GM12878 (cell line): ENCODE measurements around the gene ARHGAP20. TPM values are rescaled to one million over a fixed set of nuclear protein-coding genes. Genes with fewer than 3 reads are reported as not detected.
"Not testable (repeated sequence)": the region's sequence is repeated elsewhere in the genome, so short reads cannot be mapped to it uniquely, and the experiment has no call there.

Source experiments
- ATAC-seq: fragments of 200-7000 bp; cut with Tn5 transposase; 3 replicates; pipeline ENCODE4 v1.9.1; 2020; ENCODE audit warnings: mild to moderate bottlenecking, moderate library complexity
- BruUV-seq: library from RNA; stranded (reverse); fragments of 400-500 nt; replicated peaks from 2 replicates; lab custom pipeline; 2021; lab: Mats Ljungman, UMichigan
- CTCF ChIA-PET: fragments of 300-600 bp; sonication (Branson Sonifier 250); formaldehyde crosslinking; extraction: SDS; loops from one replicate; lab custom pipeline; 2021; ENCODE audit warnings: inconsistent platforms; lab: Yijun Ruan, JAX
- POLR2A ChIA-PET: fragments of 350-600 bp; formaldehyde crosslinking; extraction: SDS; loops from one replicate; lab custom pipeline; 2021; ENCODE audit warnings: inconsistent platforms; lab: Charles Lee
- RAD21 ChIA-PET: fragments of 300-600 bp; sonication (Branson Sonifier 250); formaldehyde crosslinking; loops from one replicate; lab custom pipeline; 2023; ENCODE audit warnings: antibody characterized with exemption; ENCODE audit not compliant: unreplicated experiment; lab: Charles Lee
- SMC1A ChIA-PET: fragments of 300-600 bp; sonication (Branson Sonifier 250); formaldehyde crosslinking; loops from one replicate; lab custom pipeline; 2023; ENCODE audit not compliant: unreplicated experiment, uncharacterized antibody; lab: Charles Lee
- DNase-seq: peaks from one replicate; pipeline ENCODE4 v3.0.0-alpha.2; 2011; ENCODE audit warnings: low read depth, low spot score
- FAIRE-seq: peaks from 3 replicates; lab custom pipeline; 2011; peaks lifted over from hg19 to GRCh38; lab: Jason Lieb, UNC
- H2AFZ ChIP-seq: 2 replicates; pipeline ENCODE4 v1.6.0; 2011; ENCODE audit warnings: low read depth, low read length, control low read depth; ENCODE audit not compliant: control insufficient read depth
- H3K27ac ChIP-seq: 2 replicates; pipeline ENCODE4 v1.5.1; 2011; ENCODE audit warnings: control low read depth; ENCODE audit not compliant: control insufficient read depth, insufficient read depth
- H3K27me3 ChIP-seq, 2 experiments: replicated peaks in 1 of 2; 2 replicates each; pipeline versions ENCODE4 v1.6.0 to v1.6.1; 2011; ENCODE audit warnings: low read length in 1 of 2; ENCODE audit not compliant: control insufficient read depth in 2 of 2, insufficient read depth in 2 of 2
- H3K36me3 ChIP-seq, 2 experiments: 2 replicates each; pipeline ENCODE4 v1.5.1; 2011; ENCODE audit warnings: low read length in 1 of 2; ENCODE audit not compliant: control insufficient read depth in 2 of 2, insufficient read depth in 2 of 2
- H3K4me1 ChIP-seq: 2 replicates; pipeline ENCODE4 v1.6.1; 2011; ENCODE audit warnings: mild to moderate bottlenecking, low read length, moderate library complexity, mixed read lengths; ENCODE audit not compliant: control insufficient read depth, insufficient read depth
- H3K4me2 ChIP-seq: 2 replicates; pipeline ENCODE4 v1.6.0; 2011; ENCODE audit warnings: control low read depth; ENCODE audit not compliant: control insufficient read depth, insufficient read depth
- H3K4me3 ChIP-seq: fragments of 200-600 bp; sonication (generic); 2 replicates; pipeline ENCODE4 v1.5.1; 2016
- H3K79me2 ChIP-seq: 2 replicates; pipeline ENCODE4 v1.6.0; 2011; ENCODE audit warnings: low read length; ENCODE audit not compliant: control insufficient read depth, insufficient read depth
- H3K9ac ChIP-seq: 2 replicates; pipeline ENCODE4 v1.8.0; 2011; ENCODE audit warnings: low read length, control low read depth, mixed read lengths; ENCODE audit not compliant: control insufficient read depth, insufficient read depth
- H3K9me3 ChIP-seq: replicated peaks from 3 replicates; pipeline ENCODE4 v1.5.1; 2011; ENCODE audit warnings: mild to moderate bottlenecking, low read length; ENCODE audit not compliant: control insufficient read depth, insufficient read depth
- H4K20me1 ChIP-seq: 2 replicates; pipeline ENCODE4 v1.6.0; 2011; ENCODE audit not compliant: control insufficient read depth, insufficient read depth
- GATAD2B ChIP-seq: fragments of 450-650 bp; conservative IDR thresholded peaks from 2 replicates; pipeline ENCODE4 v1.6.1; 2017; ENCODE audit warnings: low read depth, mild to moderate bottlenecking, moderate library complexity
- MYB ChIP-seq: fragments of 150-350 bp; IDR thresholded peaks from 2 replicates; pipeline ENCODE4 v1.6.1; 2014; ENCODE audit warnings: mild to moderate bottlenecking, low read depth, low read length, borderline replicate concordance
- POLR2AphosphoS2 ChIP-seq: IDR thresholded peaks from 2 replicates; pipeline ENCODE4 v1.6.1; 2011; ENCODE audit warnings: low read depth, mild to moderate bottlenecking, low read length, improper control_type of control experiment, moderate library complexity
- YY1 ChIP-seq: IDR thresholded peaks from 2 replicates; pipeline ENCODE4 v1.6.1; 2011; ENCODE audit warnings: low read depth, mild to moderate bottlenecking, low read length
- ZNF592 ChIP-seq: fragments of 450-650 bp; IDR thresholded peaks from 2 replicates; pipeline ENCODE4 v1.6.1; 2017; ENCODE audit warnings: mild to moderate bottlenecking, moderate library complexity
- WGBS: methylation state at CpG from one replicate; pipeline ENCODE4 v1.1.6; 2016; ENCODE audit warnings: low lambda C conversion rate; ENCODE audit not compliant: insufficient replicate concordance, insufficient coverage; ENCODE audit errors: missing lambda C conversion rate; 5-methylcytosine and 5-hydroxymethylcytosine counted together
- in situ Hi-C: fragments of 300-500 bp; cut with MboI; formaldehyde crosslinking; loops from 9 replicates; pipeline ENCODE4 v1.14.3; 2018; ENCODE audit warnings: mixed read lengths
- intact Hi-C: fragments of 100-400 bp; cut with micrococcal nuclease; formaldehyde crosslinking; loops from one replicate; pipeline ENCODE4 v1.14.2; 2022; ENCODE audit not compliant: unreplicated experiment
- polyA plus RNA-seq, 11 experiments: library from polyadenylated mRNA; depleted of rRNA in 4 of 11; unstranded in 6 of 11; stranded (reverse) in 5 of 11; fragments of >200 nt; fragmentation: Nextera tagmentation in 4 of 11; fragmentation: Illumina TruSeq in 1 of 11; extraction: Ambion mirVana in 4 of 11; extraction: Trizol in 1 of 11; gene quantifications; 1 replicate in 1 of 11; 2 replicates in 10 of 11; pipeline versions ENCODE4 v1.2.1 to v1.2.3, GENCODE V29; 2011 to 2016; ENCODE audit warnings: inconsistent platforms in 2 of 11, missing spikeins in 2 of 11, low read depth in 1 of 11
- total RNA-seq, 4 experiments: library from RNA; depleted of rRNA in 3 of 4; stranded (reverse); fragments of >200 nt in 3 of 4; fragmentation: Illumina TruSeq in 1 of 4; extraction: Trizol in 1 of 4; gene quantifications; 2 replicates each; pipeline versions ENCODE4 v1.2.1 to v1.2.3, GENCODE V29; 2013 to 2021

ARHGAP20 gene
- total and polyA plus RNA-seq, 10 of the 15 experiments (the other 5 are each of a cell fraction or from before 2014, with no cell fraction given): 0.01 TPM; not detected in 9

DNA sequence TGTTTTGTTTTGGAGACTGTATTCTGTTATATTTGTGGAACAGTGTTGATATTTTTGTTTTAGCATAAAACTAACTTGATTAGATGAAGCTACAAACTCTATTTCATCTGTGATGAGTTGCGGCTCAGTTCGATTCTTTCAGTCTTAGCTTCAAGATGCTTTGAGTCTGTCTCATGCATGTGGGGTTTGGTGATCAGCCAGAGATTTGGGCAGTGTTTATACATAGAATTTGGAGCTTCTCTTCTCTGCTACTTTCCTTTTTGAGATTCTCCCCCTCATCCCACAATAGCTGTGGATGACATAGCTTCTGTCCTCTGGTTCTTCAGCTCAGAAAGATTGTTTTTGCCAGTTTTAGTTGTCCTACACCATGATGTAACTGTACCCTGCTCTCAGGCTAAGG is 90.4 kb downstream of the ARHGAP20 start (continued):
- TF ChIP-seq MYB: no peak
- no peak for TF ChIP-seq YY1
- no peak for TF ChIP-seq POLR2AphosphoS2
- TF ChIP-seq ZNF592: no peak
- no peak for TF ChIP-seq GATAD2B

GRCh38 chr11:110619366-110619765 is 92.9 kb downstream of the ARHGAP20 start:
- CTCF ChIA-PET: not testable (repeated sequence)

More at GRCh38 chr11:110619366-110619765, 92.9 kb downstream of the ARHGAP20 start:
- H3K9ac ChIP-seq, H3K79me2 ChIP-seq, FAIRE-seq, H3K4me1 ChIP-seq, H4K20me1 ChIP-seq, in situ Hi-C loops, RAD21 ChIA-PET, H2AFZ ChIP-seq, H3K27ac ChIP-seq, H3K4me2 ChIP-seq, DNase-seq, BruUV-seq, POLR2A ChIA-PET, H3K9me3 ChIP-seq, intact Hi-C loops, H3K4me3 ChIP-seq, ATAC-seq, H3K27me3 ChIP-seq, H3K36me3 ChIP-seq: not testable (repeated sequence)
- SMC1A ChIA-PET: interaction anchor here (1.9 kb wide), 1 partner anchor 9 kb away, joined by 8 read pairs; no protein-coding TSS in a partner anchor
- WGBS: 56% methylated on average over 1 of the region's 1 CpG
